KMS-11 (cell line): ENCODE measurements around the gene ARHGEF10L.

Source experiments
- H2AFZ ChIP-seq: fragments of 200-600 bp; sonication (generic); 2 replicates; pipeline ENCODE4 v1.6.1; 2016; ENCODE audit warnings: antibody characterized with exemption, mixed run types, low read depth
- H3K27ac ChIP-seq: fragments of 200-600 bp; sonication (generic); 2 replicates; pipeline ENCODE4 v1.6.1; 2016; ENCODE audit warnings: mild to moderate bottlenecking, mixed run types
- H3K27me3 ChIP-seq: fragments of 200-600 bp; sonication (generic); 2 replicates; pipeline ENCODE4 v1.6.1; 2017; ENCODE audit warnings: mild to moderate bottlenecking, low read depth, mixed run types, moderate library complexity; ENCODE audit not compliant: insufficient read depth
- H3K36me3 ChIP-seq: fragments of 200-600 bp; sonication (generic); 2 replicates; pipeline ENCODE4 v1.6.1; 2017; ENCODE audit warnings: mild to moderate bottlenecking, mixed run types; ENCODE audit not compliant: insufficient read depth
- H3K4me1 ChIP-seq: fragments of 200-600 bp; sonication (generic); 2 replicates; pipeline ENCODE4 v1.6.1; 2016; ENCODE audit warnings: mild to moderate bottlenecking, low read depth, mixed run types; ENCODE audit not compliant: poor library complexity, severe bottlenecking
- H3K4me2 ChIP-seq: fragments of 200-600 bp; sonication (generic); 2 replicates; pipeline ENCODE4 v1.7.0; 2016; ENCODE audit warnings: mild to moderate bottlenecking, mixed run types
- H3K4me3 ChIP-seq: fragments of 200-600 bp; sonication (generic); IDR thresholded peaks from 2 replicates; pipeline ENCODE4 v1.6.1; 2017; ENCODE audit warnings: low read depth, low read length, mixed read lengths; ENCODE audit not compliant: insufficient read depth
- H3K79me2 ChIP-seq: fragments of 200-600 bp; sonication (generic); 2 replicates; pipeline ENCODE4 v1.6.1; 2016; ENCODE audit warnings: low read depth, mixed run types; ENCODE audit not compliant: insufficient read depth
- H3K9ac ChIP-seq: fragments of 200-600 bp; sonication (generic); 2 replicates; pipeline ENCODE4 v1.6.1; 2016; ENCODE audit warnings: mild to moderate bottlenecking, mixed run types
- H4K20me1 ChIP-seq: fragments of 200-600 bp; sonication (generic); 2 replicates; pipeline ENCODE4 v1.6.1; 2016; ENCODE audit warnings: mild to moderate bottlenecking, mixed run types; ENCODE audit not compliant: insufficient read depth
- TF ChIP-seq, protein P1 (sequence below): fragments of 200-600 bp; sonication (generic); conservative IDR thresholded peaks from 2 replicates; pipeline ENCODE4 v1.6.1; 2017; ENCODE audit warnings: low read depth, mild to moderate bottlenecking, antibody characterized with exemption, low read length, moderate library complexity, mixed read lengths

Gene ARHGEF10L

DNA sequence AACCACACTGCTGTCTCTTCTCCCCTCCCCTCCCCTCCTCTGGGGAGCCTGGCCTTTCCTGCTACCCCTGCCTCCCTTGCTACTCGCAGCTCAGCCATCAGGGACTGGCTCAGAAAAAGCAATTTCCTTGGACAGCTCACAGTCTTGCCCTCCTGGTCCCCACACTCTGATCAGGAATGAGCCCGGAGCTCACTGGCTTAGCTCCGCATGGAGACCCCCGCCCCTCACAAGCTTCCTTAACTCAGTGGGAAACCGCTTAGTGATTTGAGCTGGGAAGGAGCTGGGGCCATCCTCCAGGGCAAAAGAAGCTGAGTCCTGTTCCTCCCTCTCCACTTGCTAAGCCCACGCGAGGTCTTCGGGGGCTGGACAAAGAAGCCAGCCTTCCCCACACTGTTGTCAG, 145.3 kb downstream of the ARHGEF10L start:
- Histone ChIP-seq H3K27ac (no peak overlapping the region), H3K4me2 (no peak overlapping the region), H3K27me3 (peaks cover 4% of the 10 kb centered on the region; the same call in 1 of the 2 replicates), H3K79me2 (no peaks in the 10 kb centered on the region), H3K4me1 (no peaks in the 10 kb centered on the region), H4K20me1 (no peaks in the 10 kb centered on the region), H3K9ac (no peak overlapping the region), H3K36me3 (no peaks in the 10 kb centered on the region), H3K4me3 (no peak overlapping the region), H2AFZ (no peak overlapping the region)
- TF ChIP-seq, protein P1, sequence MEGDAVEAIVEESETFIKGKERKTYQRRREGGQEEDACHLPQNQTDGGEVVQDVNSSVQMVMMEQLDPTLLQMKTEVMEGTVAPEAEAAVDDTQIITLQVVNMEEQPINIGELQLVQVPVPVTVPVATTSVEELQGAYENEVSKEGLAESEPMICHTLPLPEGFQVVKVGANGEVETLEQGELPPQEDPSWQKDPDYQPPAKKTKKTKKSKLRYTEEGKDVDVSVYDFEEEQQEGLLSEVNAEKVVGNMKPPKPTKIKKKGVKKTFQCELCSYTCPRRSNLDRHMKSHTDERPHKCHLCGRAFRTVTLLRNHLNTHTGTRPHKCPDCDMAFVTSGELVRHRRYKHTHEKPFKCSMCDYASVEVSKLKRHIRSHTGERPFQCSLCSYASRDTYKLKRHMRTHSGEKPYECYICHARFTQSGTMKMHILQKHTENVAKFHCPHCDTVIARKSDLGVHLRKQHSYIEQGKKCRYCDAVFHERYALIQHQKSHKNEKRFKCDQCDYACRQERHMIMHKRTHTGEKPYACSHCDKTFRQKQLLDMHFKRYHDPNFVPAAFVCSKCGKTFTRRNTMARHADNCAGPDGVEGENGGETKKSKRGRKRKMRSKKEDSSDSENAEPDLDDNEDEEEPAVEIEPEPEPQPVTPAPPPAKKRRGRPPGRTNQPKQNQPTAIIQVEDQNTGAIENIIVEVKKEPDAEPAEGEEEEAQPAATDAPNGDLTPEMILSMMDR = no peak

DNA sequence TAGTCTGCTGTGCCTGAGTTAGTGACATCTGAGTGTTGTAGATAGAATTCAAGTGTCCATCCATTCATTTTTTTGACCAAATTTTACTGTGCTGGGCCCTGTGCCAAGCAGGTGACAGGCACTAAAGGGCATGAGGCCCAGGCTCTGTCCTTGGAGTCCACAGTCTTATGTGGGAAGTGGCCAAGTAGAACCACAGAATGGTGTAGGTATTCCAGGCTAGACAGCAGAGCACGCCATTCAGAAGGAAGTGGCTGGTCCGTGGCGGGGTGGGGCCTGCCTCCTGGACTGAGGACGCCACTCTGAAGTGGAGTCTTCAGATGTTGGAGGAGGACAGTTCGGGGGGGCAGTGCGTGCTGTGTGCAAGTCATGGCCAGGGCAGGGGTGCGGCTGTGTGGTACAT, 146.8 kb downstream of the ARHGEF10L start:
- Histone ChIP-seq H3K79me2 (no peaks in the 10 kb centered on the region), H4K20me1 (no peaks in the 10 kb centered on the region), H3K4me3 (no peak overlapping the region), H3K36me3 (no peaks in the 10 kb centered on the region), H3K4me1 (no peaks in the 10 kb centered on the region), H3K9ac (no peak overlapping the region), H2AFZ (no peak overlapping the region), H3K4me2 (no peak overlapping the region), H3K27me3 (peaks cover 4% of the 10 kb centered on the region; the same call in 1 of the 2 replicates), H3K27ac (no peak overlapping the region)
- TF ChIP-seq, protein P1 = no peak

DNA sequence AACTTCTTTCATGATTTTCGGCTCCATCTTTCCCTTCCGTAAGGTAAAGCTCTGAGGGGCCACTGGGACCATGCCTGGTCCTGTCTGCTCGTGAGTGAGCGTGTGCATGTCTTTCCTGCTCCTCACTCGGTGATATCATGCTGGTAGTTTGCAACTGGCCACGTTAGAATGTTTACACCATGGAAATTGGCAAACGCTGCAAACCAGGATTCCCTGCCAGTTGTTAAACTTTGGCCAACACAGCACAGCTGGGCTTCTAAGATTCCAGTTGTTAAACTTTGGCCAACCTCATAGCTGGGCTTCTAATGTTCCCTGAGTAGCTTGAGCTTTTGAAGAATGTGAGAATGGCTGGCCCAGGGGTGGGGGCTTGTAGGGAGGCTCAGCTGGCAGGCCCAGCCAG, 147.6 kb downstream of the ARHGEF10L start:
- TF ChIP-seq, protein P1 = no peak
- Histone ChIP-seq H3K4me2 (no peak overlapping the region), H3K4me1 (no peaks in the 10 kb centered on the region), H3K27me3 (peaks cover 4% of the 10 kb centered on the region; the same call in 1 of the 2 replicates), H3K79me2 (no peaks in the 10 kb centered on the region), H3K36me3 (no peaks in the 10 kb centered on the region), H4K20me1 (no peaks in the 10 kb centered on the region), H3K9ac (no peak overlapping the region), H2AFZ (no peak overlapping the region), H3K4me3 (no peak overlapping the region), H3K27ac (no peak overlapping the region)

DNA sequence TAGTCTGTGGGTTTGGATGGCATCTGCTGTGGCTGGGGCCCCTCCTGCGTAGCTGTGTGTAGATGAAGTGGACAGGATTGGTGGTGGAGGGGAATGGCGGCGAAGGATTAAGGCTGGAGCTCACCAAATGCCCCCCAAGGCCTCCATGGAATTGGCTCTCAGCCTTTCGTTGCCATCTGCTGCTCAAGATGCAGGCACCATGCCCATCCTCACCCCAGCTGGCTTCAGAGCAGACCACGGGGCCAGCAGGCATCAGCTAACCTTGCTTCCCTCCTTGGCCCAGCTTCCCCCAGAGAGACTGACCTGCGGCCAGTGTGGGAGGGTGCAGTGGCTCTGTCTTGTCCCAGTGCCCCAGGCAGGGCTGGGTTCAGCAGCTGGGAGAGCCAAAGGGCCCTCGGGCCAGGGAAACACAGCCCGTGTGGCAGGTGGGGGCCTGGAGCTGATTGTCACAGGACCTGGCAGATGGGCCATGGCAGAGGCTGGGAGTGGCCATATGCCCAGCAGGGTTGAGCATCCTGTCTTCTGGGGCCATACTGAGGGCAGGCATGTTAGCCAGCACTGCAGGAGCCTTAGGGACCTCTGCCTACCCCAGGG, 148.8 kb downstream of the ARHGEF10L start:
- no peaks in the 10 kb centered on the region for H3K4me1 ChIP-seq

More for the DNA sequence above, 148.8 kb downstream of the ARHGEF10L start:
- no peak overlapping the region for H3K4me3 ChIP-seq
- H2AFZ ChIP-seq = no peak overlapping the region
- no peaks in the 10 kb centered on the region for H3K79me2 ChIP-seq
- H3K9ac ChIP-seq = no peak overlapping the region
- TF ChIP-seq, protein P1 = no peak
- no peaks in the 10 kb centered on the region for H3K36me3 ChIP-seq
- H3K27ac ChIP-seq = no peak overlapping the region
- peaks cover 4% of the 10 kb centered on the region; the same call in 1 of the 2 replicates for H3K27me3 ChIP-seq
- no peak overlapping the region for H3K4me2 ChIP-seq
- H4K20me1 ChIP-seq = no peaks in the 10 kb centered on the region
